D341Med (cell line): ENCODE results near the gene INA.

ENCODE experiments used
- DNase-seq: peaks from one replicate; pipeline ENCODE4 v3.0.0; 2012; ENCODE audit warnings: low spot score

Gene INA

DNA sequence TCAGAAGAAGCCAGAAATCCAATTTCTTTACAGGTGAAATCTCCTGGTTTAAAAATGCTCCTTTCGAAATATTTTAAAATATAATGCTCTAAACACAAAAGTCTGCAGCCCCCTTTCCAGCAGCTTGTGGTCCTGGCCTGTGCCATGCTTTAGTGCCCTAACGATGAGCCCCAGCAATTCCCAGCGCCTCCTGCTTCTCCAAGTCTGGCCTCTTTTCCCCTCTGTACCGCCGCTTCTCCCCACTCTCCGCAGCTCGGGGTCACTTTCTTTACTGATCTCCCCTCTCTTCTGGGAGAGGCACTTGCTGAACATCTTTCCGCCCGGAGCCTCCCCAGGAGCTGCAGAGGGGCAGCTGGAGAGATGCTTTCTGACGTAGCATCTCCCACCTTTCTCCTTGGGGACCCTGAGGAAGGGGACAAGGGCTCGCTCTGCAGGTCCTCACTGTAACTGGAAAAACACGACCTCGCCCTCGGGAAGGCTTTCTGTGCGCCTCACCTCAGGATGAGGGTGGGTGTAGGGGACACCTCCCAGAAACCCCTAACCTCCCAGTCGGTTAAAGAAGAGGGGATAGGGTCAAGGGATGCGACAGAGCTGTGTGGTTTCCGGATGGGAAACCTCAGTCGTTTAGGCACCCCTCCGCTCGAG, 565 bp upstream of the INA start:
- no peak for DNase-seq

DNA sequence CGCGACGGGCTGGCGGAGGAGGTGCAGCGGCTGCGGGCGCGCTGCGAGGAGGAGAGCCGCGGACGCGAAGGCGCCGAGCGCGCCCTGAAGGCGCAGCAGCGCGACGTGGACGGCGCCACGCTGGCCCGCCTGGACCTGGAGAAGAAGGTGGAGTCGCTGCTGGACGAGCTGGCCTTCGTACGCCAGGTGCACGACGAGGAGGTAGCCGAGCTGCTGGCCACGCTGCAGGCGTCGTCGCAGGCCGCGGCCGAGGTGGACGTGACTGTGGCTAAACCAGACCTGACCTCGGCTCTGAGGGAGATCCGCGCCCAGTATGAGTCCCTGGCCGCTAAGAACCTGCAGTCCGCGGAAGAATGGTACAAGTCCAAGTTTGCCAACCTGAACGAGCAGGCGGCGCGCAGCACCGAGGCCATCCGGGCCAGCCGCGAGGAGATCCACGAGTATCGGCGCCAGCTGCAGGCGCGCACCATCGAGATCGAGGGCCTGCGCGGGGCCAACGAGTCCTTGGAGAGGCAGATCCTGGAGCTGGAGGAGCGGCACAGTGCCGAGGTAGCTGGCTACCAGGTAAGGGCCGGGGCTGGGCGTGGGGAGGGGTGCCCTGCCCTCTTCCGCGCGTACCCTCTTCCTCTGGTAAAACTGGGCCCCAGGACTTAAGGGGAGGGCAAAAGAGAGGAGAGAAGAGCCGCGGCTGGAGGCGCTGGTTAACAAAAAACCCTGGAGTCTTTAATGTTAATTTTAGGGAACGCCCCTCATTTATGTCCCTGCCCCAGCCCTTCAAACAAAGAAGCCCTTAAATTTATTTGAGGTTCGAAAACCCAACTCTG, 987 bp downstream of the INA start:
- DNase-seq: peak; percentile 30

DNA sequence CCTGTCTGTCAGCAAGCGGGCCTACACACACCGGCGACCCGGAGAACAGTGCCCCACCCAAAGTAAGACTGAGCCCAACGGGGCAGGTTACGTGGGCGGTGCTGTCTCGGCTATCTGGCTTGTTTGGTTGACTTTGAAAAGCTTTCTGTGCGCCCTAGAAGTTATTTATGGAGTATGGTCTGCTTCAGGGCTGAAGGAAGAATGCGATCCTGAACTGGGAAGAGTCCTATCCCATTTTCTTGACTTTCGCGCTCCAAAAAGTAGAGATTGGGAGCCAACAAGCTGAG, 1.5 kb downstream of the INA start:
- DNase-seq: no peak

DNA sequence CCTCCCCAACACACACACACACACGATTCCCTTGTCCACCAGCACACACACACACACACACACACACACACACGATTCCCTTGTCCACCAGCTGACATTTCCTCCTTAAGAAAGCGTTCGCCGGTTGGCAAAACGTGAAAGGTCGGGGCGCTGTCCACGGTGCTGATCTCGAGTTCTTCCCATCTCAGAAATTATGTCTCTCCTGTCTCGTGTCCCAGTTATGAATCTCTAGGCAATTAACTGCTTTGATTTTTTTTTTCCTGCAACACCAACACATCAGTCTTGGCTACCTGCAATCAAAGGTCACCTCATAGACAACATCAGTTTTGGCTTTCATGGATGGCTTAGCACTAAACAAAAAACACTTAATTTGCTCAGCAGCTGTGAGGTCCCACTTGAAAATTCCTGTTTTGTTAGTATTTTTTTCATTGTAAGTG, 1.9 kb downstream of the INA start:
- DNase-seq: no peak

DNA sequence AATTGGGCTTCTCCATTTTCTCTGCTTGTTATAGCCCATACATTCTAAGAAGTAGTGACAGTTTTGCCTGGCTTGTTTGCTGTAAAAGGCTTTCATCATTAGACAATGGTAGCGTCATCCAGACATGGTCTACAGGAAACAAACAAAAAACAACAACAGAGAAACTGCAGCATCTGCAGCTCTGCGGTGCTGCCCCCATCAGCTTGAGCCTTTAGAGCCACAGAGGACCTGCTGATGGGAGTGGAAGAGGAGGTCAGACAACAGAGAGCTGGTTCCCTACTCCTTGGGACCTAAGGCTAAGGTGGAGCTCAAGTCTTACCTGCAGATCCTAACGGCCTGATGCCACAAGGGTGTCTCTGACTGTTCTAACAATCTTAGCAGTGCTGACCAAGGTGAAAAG, 3.1 kb downstream of the INA start:
- no peak for DNase-seq

DNA sequence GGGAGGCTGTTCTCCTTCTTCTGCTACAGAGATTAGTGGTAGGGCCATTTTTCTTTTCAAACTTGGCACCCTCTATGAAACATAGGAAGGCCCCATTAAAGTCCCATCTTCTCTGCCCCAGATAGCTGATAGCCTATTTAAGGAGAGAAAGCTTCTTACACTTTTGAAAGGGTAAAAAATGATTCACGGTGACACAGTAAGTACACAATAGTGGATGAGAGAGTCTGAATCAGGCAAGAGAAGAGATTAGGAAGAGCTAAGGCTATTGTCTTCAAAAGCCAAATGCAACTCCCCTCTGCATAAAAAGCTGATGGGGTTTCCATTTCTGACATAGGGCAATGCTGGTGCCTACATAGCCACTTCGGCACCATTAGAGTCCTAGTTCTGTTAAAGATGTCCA, 3.6 kb downstream of the INA start:
- DNase-seq: no peak

DNA sequence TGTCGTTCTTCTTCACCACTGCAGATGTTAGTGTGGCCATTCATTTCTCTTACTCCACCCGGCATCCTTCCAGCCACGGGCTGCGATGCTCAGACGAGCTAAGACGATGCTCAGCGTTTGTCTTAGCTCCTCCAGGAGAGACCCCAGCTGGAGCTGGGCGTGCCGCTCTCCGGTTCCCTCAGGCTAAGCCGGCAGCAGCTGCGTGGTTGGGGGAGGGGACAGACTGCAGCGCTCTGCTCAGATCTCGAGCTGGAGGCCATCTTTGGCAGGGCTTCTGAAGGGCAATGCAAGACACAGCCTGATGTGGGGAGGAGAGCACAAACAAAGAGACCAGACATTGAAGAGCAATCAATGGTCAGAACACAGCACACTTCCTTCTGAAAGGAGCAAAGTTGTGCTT, 4.8 kb downstream of the INA start:
- peak; percentile 87 for DNase-seq

DNA sequence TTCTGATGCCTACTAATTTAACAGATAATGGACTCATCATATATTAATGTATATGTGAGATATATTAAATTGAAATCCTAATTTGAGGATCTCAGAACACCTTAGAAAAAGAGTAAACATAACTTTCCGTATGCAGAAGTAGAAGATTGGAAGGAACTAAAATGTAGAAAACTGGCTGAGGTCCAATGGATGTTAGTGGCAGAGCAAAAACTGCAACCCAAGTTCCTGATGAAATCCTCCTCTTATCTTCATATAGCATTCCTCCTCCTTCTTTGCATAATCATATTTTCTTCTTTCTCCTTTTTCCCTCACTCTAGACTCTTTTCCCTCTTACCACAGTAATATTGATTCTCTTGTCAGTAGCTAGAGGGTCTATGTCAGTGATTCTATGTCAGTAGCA, 6.0 kb downstream of the INA start:
- no peak for DNase-seq

DNA sequence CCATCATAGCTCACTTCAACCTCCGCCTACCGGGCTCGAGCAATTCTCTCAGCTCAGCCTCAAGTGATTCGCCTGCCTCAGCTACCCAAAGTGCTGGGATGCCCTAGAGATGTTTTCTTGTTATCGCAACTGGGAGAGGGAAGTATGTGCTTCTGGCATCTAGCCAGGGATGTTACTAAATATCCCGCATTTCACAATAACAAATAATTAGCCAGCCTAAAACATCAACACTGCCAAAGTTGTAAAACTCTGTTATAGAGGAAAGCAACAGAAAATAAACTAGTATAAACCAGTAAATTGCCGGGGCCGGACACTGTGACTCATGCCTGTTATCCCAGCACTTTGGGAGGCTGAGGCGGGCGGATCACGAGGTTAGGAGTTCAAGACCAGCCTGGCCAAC, 7.2 kb downstream of the INA start:
- no peak for DNase-seq

DNA sequence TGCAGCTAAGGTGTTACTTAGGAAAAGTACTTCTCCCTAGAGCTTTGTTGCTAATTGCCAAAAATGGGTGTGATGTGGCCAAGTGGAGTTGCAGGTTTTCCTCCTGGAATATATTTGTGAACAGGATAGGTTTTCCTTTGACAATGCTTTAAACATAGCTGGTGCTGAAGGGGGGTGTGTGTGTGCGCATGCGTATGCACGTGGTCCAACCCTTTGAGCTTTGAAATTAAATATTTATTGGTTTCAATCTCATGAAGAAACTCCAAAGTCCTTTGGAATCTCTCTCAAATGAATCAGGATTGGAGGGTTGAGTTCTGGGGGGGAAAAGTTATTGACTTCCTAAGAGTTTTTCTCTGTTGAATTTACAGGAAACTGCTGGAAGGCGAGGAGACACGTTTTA, 11.1 kb downstream of the INA start:
- no peak for DNase-seq

DNA sequence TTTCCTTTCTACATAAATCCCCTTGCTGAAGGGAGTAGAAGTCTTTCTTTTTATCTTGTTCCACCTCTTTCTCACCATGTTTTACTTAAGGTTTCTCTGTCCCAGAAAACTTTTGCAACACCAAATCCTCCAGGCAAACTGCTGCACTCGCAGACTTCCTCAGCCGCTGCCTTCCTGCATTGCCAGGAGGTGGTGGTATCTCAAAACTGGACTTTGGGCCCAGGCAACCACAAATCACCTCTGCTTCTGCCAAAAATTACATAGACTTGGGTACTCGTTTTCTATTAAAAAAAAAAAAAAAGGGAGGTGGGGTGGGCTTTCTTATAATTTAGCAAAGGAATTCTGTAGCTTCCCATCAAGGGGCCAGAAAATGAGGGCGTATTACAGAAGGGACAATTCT, 14.7 kb downstream of the INA start:
- no peak for DNase-seq

DNA sequence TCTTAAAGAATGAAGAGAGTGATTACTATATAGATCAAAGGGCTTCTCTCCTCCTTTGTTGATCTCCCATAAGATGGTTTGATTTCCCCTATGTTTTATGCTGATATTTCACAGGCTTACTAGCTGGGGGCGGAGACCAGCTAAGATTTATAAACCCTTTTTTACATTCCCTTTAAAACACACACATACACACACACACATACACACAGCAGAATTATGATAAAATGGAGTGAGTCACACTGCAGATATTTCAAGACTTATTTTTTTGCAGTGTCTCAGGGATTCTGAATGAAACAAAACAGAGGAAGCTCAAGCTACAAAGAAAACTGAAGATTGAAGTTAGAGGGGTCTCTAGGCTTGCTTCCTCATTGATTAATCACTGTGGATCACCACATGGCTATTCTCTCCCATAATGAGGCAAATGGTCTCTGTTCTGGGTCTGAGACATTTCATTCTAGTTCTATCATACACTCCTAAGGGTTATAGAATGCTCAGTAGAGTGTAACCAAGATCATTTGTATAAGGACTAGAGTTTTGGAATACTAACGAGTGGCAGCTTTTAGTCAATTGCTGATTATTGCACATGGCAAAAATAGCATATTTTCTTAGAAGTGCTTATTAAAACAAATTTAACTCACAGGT, 18.6 kb downstream of the INA start:
- no peak for DNase-seq

DNA sequence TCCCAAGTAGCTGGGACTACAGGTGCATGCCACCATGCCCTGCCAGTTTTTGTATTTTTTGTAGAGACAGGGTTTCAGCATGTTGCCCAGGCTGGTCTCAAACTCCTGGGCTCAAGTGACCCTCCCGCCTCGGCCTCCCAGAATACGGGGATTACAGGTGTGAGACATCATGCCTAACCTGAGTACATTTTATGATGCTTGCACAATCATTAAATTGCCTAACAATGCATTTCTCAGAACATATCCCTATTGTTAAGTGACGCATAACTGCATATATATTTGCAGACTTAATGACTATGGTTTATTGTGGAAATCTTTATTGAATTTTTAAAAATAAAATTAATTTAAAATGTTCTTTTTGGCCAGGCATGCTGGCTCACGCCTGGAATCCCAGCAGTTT, 30.7 kb downstream of the INA start:
- DNase-seq: no peak

DNA sequence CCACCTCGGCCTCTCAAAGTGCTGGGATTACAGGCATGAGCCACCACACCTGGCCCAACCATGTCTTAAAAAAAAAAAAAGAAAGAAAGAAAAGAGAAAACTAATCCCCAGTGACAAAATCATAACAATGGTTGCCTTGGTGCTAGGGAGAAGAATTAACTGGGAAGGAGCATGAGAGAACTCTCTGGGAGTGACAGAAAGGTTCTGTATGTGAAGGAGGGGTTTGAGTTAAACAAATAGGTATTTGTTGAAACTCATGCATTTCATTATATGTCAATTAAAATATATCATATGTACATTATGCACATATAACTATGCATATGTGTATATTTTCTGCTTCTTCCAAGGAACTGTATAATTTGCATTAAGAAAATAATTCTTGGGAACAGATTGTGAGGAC, 33.3 kb downstream of the INA start:
- no peak for DNase-seq

DNA sequence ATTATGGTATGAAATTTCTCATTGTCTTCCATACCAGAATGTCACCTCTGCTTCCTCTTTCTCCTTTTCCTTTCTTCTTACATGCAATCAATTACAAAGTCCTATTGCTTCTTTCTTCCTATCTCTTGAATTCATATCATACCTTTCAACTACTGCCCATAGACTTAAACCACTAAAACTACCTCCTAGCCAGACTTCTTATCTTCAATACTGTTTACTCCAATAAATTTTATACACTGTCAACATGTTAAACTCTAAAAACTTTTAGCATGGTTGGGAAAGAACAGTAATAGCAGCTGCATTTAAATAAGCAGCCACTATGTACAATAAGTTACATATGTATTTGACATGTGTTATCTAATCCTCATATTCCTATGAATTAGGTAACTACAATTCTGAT, 39.1 kb downstream of the INA start:
- no peak for DNase-seq

DNA sequence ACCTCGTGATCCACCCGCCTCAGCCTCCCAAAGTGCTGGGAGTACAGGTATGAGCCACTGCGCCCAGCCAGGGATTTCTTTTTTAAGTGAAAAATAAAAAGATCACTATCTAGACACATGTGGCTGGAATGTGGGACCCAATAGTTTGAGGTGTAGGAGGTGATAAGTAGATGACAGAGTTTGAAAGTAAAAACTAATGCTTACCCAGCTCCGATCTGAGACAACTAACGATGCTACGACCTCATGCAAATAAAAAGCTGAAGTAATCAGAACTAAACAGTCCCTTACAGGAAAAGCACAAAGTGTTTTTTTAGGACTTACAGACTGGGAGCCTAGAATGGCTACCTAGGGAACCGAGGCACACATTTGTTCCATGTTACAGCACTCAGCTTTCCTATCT, 51.0 kb downstream of the INA start:
- no peak for DNase-seq

DNA sequence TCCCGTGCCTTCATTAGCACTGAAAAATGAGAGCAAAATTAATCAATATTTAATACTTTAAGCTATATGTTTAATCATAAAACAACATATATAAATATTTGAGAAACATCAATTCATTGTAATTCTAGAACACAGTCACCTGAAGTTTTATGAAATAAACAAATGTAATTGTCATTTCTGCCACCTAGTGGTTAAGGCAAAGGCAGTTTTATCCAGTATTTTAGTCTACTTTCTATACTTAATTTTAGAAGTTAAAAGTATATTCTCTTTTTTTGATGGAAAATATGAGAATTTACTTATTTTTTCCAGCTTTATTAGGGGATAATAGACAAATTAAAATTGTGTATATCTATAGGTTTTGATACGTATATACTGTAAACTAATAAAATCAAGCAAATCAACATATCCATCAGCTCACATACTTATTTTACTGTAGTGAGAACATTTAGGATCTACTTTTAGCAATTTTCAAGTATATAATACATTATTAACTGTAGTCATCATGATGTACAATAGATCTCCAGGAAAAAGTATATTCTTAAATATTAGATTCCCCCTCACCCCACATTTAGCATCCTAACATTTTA, 57.1 kb downstream of the INA start:
- DNase-seq: peak; percentile 10

DNA sequence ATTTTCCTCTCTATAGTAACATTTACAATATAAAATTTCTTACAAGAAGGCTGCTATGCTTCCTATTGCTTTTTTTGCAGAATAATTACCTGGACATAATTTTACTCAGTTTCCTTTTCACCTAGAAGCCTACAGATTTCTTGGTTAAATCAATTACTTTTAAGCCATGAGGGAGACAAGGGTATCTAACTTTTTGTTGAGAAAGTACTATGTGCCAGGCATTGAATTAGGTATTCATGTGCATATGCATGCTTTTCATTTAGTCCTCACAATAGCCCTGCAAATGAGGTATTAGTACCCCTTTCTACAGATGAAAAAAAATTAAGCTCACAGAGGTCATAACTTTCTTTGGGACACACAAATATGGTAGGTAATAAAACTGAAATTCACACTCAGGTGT, 57.6 kb downstream of the INA start:
- no peak for DNase-seq

DNA sequence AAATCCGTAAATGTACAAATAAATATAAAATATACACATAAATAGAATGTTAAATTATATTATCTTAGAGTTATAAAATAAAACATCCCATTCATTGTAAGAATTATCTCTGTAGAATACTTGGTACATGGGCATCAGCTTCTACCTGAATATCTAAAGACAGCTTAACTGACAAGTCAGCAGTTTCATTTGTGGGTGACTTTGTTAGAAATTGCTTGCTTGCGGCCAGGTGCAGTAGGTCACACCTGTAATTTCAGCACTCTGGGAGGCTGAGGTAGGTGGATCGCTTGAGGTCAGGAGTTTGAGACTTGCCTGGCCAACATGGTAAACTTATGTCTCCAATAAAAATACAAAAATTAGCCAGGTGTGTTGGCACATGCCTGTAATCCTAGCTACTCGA, 59.4 kb downstream of the INA start:
- no peak for DNase-seq
